C4-2B (cell line): Measurements from ENCODE around the gene HDAC4.

Experiments used
- ZFX ChIP-seq: fragments of 450-650 bp; IDR thresholded peaks from 2 replicates; pipeline ENCODE4 v1.6.1; 2017
- TF ChIP-seq, protein P1 (sequence below): fragments of 450-650 bp; conservative IDR thresholded peaks from 2 replicates; pipeline ENCODE4 v1.5.1; 2017; ENCODE audit warnings: mild to moderate bottlenecking

DNA sequence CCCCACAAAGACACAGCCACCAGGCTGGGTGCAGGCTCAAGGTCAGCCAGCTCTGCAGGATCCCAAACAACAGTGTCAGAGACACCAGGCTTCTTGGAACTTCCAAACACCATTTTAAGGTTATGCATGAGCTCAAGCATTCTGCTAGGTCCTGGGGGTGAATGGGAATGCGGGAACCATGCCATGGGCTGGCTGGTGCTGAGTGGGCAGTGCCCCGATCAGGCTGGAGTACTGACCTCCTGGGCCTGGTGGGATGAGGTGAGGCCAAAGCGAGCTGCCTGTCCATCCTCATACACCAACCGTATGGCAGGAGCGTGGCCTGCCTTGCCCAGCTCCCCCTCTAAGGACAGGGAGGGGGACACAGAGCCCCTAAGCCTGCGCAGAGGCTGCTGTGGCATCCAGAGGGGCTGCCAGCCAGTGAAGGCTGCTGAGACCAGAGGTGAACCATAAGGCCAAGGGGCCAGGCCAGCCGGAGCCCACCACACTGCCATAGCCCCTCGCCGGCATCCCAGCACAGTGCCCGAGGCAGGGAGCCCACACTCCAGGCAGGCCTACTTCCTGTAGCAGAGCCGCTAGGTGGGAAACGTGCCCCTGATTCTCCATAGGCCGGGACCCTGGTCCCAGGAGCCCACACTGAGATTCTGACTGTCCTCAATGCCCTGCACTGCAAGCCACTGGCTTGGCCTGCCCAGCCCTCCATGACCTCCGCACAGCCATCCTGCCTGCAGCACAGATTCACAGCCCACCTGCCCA, 135.0 kb downstream of the HDAC4 start:
- TF ChIP-seq, protein P1, sequence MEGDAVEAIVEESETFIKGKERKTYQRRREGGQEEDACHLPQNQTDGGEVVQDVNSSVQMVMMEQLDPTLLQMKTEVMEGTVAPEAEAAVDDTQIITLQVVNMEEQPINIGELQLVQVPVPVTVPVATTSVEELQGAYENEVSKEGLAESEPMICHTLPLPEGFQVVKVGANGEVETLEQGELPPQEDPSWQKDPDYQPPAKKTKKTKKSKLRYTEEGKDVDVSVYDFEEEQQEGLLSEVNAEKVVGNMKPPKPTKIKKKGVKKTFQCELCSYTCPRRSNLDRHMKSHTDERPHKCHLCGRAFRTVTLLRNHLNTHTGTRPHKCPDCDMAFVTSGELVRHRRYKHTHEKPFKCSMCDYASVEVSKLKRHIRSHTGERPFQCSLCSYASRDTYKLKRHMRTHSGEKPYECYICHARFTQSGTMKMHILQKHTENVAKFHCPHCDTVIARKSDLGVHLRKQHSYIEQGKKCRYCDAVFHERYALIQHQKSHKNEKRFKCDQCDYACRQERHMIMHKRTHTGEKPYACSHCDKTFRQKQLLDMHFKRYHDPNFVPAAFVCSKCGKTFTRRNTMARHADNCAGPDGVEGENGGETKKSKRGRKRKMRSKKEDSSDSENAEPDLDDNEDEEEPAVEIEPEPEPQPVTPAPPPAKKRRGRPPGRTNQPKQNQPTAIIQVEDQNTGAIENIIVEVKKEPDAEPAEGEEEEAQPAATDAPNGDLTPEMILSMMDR: no peak
- TF ChIP-seq ZFX: no peak
